Stimulated activated CD8-positive, alpha-beta memory T cell treated with anti-CD3 and anti-CD28 coated beads, Interleukin-15, amount 100 ng/mL, for 48 hours (primary cell): ENCODE results near the gene JUP.

Experiments
- DNase-seq, 2 donors: peaks; one replicate each; pipeline ENCODE4 v3.0.0-alpha.2; 2020; ENCODE audit warnings: low read depth in 2 of 2

The JUP gene

DNA sequence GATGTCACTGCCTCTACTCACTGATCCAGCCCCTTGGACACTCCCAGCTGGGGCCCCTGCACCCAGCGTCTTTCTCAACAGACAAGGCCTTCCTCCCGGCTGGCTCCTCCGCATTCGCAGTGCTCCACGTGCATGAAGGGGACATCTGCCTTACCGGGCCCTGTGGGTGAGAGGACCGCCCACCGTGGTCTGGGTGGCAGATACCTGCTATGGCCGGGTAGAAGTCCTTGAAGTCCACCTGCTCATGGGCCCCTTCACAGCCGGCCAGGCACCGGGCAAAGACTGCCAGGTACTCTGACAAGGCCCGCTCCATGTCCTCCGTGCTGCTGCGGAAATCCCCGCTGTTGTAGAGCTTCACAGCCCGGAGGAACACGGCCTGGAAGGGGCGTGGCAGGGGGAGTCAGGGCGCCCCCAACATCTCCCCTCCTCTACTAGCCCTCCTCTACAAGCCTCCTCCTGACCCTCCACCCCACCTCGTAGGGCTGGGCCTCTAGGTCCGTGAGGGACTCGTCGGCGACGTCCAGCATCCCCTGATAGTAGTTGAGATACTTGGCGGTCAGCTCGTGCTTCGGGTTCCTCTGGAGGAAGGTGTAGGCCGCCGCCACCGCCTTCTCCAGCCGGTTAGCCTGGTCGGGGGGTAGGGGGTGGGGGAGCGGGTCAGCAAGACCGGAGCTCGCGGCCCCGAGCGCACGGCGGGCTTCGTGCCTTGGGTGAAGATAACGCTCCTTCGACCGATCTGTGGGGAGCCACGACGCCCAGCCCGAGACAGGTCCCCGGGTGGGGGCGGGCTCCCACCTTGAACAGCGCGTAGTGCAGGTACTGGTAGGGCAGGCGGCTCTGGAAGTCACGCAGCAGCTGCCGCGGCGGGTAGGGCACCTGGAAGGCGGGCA lies 24.4 kb upstream of the JUP start:
- DNase-seq: no peak

GRCh38 chr17:41806685-41807445 lies 20.4 kb upstream of the JUP start:
- DNase-seq: no peak

DNA sequence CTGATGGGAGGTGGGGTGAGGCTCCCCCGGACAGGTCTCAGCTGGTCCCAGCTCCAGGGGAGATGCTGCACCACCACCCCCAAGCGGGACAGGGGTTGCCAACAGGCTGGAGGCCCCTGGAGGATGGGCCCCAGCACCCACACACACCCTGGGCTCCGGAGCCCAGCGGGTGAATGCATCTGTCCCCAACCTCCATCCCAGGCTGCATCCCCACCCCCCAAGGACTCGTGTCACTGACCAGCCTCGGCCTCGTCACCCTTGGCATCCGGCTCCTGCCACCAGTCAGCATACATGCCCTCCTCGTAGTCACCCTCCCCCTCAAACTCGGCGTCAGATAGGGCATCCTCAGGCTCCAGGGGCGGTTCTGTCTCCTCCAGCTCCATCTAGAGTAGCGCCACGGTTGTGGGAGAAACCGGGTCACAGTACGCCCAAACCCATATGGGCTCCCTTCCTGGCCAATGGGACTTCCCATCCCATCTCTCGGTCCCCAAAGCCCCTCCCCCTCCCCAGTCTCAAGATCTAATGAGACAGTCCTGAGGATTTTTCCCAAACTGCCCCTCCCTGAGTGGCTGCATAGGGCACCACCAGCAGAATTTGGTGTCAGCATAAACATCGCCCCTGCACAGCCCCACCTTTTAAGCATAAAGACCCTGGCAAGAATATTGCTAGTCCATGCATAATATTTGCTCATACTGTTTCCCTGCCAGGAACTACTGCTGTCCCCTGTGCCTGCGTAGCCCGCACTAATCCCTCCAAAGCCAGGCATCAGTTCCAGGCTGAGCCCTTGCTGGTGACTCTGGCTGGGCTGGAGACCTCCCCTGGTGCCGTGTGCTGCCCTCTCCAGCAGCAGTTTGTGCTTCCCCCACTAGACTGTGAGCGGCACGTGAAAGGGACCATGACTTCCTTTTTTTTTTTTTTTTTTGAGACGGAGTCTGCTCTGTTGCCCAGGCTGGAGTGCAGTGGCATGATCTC lies 16.8 kb upstream of the JUP start:
- no peak for DNase-seq

- peak in 1 of 2 donors; percentile 36 for DNase-seq
These were observed 15.1 kb upstream of the JUP start for GRCh38 chr17:41801374-41802271.

- DNase-seq: no peak
These were observed 14.3 kb upstream of the JUP start for GRCh38 chr17:41800601-41801373.

- no peak for DNase-seq
These were observed 12.9 kb upstream of the JUP start for GRCh38 chr17:41799366-41799765.

DNA sequence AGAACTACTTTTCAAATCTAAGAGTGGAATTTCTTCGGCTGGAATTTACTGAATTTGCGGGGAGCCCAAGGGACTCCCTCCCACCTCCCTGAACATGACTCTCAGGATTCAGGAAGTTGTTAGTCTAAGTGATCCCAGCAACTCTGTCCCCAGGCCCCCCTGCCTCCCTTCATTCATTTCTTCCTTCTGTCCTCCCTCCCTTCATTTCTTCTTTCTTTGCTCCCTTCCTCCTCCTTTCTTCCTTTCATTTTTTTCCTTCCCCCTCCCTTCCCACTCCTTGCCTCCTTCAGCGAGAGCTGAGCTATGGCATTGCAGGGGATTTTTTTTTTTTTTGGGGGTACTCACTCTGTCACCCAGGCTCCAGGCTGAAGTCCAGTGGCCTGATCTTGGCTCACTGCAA lies 10.9 kb upstream of the JUP start:
- no peak for DNase-seq

DNA sequence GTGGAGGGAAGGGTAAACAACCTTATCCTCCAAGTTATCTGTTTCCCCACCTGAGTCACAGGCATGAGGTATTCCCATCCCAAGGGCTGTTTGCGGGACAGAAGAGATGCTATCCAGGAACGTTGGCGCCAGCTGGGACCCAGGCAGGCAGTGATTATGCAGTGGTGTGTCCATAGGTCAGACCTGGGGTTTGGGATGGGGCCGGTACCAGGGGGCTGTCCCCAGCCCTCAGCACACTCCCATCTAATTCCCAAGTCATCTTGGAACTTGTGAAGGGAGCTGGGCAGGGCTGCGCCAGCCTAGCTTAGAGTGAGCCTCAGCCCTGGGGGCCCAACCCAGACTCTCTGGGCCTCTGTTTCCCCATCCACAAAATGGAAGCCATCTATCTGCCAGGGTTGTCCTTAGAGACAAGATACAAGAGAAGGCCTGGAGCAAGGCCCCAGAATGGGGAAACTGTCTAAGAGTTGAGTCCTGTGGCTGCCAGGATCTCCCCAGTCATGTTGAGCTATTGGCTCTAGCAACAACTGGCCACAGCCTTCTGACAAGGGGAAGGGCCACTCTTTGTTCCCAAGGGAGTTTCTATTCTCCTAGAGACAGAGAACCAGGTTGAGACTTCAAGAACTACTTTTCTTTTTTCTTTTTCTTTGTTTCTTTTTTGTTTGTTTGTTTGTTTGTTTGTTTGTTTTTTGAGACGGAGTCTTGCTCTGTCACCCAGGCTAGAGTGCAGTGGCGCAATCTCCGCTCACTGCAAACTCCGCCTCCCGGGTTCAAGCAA lies 9.8 kb upstream of the JUP start:
- no peak for DNase-seq

GRCh38 chr17:41794540-41794975 lies 8.0 kb upstream of the JUP start:
- no peak for DNase-seq

GRCh38 chr17:41793784-41794539 lies 7.5 kb upstream of the JUP start:
- no peak for DNase-seq

DNA sequence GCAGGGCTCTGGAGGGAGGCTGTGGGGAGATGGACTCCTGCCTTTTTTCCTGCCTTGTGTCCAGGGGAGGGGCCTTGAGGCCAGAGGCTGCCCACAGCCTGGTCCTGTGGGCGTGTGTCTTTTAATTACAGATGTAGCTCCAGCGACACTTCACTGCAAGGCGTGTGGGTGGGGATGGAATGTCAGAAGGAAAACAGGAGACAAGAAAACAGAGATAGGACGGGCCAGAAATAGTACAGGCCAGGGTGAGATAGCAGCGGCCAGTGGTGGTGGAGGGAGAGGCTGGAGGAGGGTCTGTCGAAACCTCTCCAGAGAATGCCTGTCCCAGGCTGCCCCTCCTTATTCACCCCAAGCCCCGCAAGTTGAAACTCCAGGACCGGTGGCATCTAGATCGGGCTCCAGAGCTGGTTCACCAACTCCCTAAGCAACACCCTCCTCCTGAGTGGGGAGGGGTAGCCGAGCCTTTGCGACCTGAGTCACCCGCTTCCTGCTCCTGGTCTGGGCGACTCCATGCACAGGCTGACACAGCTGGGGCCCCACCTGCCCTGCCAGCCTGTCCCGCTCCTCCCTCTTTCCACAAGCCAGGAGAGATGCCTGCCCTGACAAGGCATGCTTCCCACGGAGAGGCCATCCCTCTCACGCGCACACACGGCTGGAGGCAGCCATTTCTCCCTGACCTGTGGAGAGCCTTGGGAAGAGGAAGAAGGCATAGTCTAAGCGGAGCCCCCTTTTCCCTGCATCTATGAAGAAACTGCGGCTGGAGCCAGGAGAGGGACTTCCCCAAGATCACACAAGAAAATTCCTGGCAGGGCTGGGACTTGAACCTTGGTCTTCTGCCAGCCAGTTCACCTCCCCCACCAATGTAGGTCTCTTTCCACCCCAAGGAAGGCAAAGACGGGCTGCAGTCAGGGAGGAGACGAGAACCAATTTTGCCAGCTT lies 6.6 kb upstream of the JUP start:
- DNase-seq: no peak

GRCh38 chr17:41787021-41787418 lies 509 bp upstream of the JUP start:
- no peak for DNase-seq

GRCh38 chr17:41785859-41786226 lies 668 bp downstream of the JUP start:
- no peak for DNase-seq

- DNase-seq: no peak
These were observed 1.2 kb downstream of the JUP start for GRCh38 chr17:41785091-41785858.

GRCh38 chr17:41784207-41784744 lies 2.2 kb downstream of the JUP start:
- DNase-seq: no peak

DNA sequence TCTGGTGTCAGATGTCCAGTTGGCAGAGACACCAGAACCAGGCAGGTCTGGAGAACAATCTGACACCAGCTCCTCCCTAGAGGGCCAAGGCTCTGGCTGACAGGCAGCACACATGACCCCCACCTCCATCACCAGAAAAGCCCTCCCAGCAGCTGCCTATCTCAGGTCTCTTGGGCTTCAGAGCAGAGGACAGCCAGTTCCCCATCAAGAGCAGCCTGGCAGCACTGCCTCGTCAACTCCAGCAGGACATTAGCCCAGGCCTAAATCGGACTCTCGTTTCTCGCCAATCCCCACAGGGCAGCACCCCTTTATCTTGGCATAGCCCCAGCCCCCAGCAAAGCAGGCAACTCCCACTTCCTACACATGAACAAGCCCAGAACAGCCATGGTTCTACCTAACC lies 4.4 kb downstream of the JUP start:
- no peak for DNase-seq
